ENCODE results near the gene SRGAP3. TPM values are rescaled to one million over a fixed set of nuclear protein-coding genes. Genes with fewer than 3 reads are reported as not detected.

Gene SRGAP3
- polyA plus RNA-seq, 3 donors = 0.27 to 1.3 (median 0.87) TPM

DNA sequence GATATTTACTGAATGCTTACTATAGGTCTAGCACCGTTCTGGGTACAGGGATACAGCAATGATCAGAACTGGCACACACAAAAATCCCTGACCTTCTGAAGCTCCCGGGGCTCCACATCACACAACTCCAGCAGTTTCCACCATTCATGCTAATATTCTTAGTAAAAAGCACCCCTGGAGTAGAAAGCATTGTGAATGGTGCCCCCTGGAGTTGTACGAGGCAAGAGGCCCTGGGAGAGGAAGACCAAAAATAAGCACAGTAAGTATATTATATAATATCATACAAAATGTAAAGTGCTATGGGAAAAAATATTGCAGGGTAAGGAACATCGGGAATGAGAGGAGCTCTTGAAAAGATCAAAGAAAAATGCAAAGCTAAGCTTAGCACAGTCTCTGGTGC lies 790 bp upstream of the SRGAP3 start:
- peak overlapping the region; percentile 48 to 80 for H3K27ac ChIP-seq (ENCODE audit: low read depth in 1 of 2, low read length in 2 of 2)
- intact Hi-C loops (cut with micrococcal nuclease) = no loop called here
- peaks cover 35% of the 10 kb centered on the region for H3K4me1 Mint-ChIP-seq
- TF ChIP-seq, protein P1, sequence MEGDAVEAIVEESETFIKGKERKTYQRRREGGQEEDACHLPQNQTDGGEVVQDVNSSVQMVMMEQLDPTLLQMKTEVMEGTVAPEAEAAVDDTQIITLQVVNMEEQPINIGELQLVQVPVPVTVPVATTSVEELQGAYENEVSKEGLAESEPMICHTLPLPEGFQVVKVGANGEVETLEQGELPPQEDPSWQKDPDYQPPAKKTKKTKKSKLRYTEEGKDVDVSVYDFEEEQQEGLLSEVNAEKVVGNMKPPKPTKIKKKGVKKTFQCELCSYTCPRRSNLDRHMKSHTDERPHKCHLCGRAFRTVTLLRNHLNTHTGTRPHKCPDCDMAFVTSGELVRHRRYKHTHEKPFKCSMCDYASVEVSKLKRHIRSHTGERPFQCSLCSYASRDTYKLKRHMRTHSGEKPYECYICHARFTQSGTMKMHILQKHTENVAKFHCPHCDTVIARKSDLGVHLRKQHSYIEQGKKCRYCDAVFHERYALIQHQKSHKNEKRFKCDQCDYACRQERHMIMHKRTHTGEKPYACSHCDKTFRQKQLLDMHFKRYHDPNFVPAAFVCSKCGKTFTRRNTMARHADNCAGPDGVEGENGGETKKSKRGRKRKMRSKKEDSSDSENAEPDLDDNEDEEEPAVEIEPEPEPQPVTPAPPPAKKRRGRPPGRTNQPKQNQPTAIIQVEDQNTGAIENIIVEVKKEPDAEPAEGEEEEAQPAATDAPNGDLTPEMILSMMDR (IDR thresholded peaks at IDR 0.05) = no peak
- H3K4me3 ChIP-seq (replicated peaks in 1 of 3; ENCODE audit: low read depth in 2 of 3, low read length in 3 of 3) = peak overlapping the region in 1 of 3 experiments; percentile 91
- no peaks in the 10 kb centered on the region for H3K36me3 ChIP-seq (replicated peaks in 1 of 2; ENCODE audit: control insufficient read depth in 1 of 2, insufficient read depth in 2 of 2, low read length in 2 of 2)
- no peak overlapping the region for H3K9ac ChIP-seq (ENCODE audit: insufficient read depth, low read length, poor library complexity, severe bottlenecking)
- no peak overlapping the region for H3K4me3 Mint-ChIP-seq
- no peaks in the 10 kb centered on the region for H3K27me3 ChIP-seq (ENCODE audit: control insufficient read depth in 2 of 2, insufficient read depth in 2 of 2, low read length in 2 of 2)
- no peak for DNase-seq
- WGBS (ENCODE audit: insufficient coverage) = no CpG with 5 or more reads among the region's 4 CpGs
- no peaks in the 10 kb centered on the region for H3K36me3 Mint-ChIP-seq
- peaks cover 0 to 6% (median 6%) of the 10 kb centered on the region in 3 donors for H3K27me3 Mint-ChIP-seq (ENCODE audit: low read depth in 3 of 3)
- H3K9me3 Mint-ChIP-seq = peaks cover 0 to 3% (median 0%) of the 10 kb centered on the region in 7 donors
- H3K79me2 ChIP-seq (ENCODE audit: insufficient read depth, low read length) = no peaks in the 10 kb centered on the region
- peak overlapping the region; percentile 51 for H2AFZ ChIP-seq (ENCODE audit: insufficient read depth, low read depth, low read length, poor library complexity, severe bottlenecking)
- no peaks in the 10 kb centered on the region for H3K9me3 ChIP-seq (replicated peaks in 1 of 2; ENCODE audit: control insufficient read depth in 1 of 2, insufficient read depth in 1 of 2, low read length in 2 of 2)
- no peaks in the 10 kb centered on the region for H4K20me1 ChIP-seq (ENCODE audit: insufficient read depth, low read length)
- H3K4me2 ChIP-seq (replicated peaks; ENCODE audit: extremely low read depth, low read length, poor library complexity, severe bottlenecking) = peak overlapping the region; percentile 98
- H3K27ac Mint-ChIP-seq = peak overlapping the region in 6 of 7 donors; percentile 65 to 90 (median 88)
- peaks cover 23 to 36% of the 10 kb centered on the region in 2 donors for H3K4me1 ChIP-seq (ENCODE audit: control insufficient read depth in 1 of 2, insufficient read depth in 2 of 2, low read length in 2 of 2)

DNA sequence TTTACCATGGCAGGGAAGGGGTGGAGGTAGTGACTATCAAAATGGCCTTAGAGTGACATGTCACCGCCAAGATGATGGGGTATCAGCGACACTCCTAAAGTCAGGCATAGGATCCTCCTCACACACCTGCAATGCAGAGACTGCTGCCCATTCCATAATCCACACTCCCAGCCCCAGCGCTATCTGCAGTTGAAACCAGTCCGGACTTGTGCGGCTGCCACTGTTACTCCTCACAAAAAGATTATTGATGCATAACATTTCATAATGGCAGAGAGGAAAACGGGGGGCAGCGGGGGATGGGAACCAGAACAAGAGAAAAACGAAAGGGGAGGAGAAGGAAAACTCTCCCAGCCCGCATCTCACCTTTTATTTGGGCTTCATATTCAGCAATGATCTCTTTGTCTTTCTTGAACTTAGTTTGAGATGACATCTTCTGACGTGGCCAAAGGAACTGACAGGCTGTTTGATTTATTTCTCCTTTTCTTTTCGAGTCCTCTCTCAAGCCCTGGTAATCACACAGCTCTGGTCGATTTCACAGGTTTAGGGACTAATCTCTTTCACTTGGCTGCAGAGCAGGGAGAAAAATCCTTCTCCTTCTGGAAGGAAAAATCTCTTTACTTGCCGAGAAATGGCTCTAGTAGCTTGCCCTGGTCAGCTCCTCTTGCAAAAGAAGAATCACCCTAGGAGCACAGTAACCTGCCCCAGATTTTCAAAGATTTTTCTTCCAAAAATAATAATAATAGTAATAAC lies 749 bp downstream of the SRGAP3 start:
- Mint-ChIP-seq H3K4me1 (peaks cover 35% of the 10 kb centered on the region), H3K4me3 (peak overlapping the region; percentile 89 to 97), H3K9me3 (peaks cover 0 to 3% (median 0%) of the 10 kb centered on the region in 7 donors), H3K36me3 (no peaks in the 10 kb centered on the region), H3K27ac (peak overlapping the region; percentile 42 to 90 (median 83)), H3K27me3 (ENCODE audit: low read depth in 3 of 3) (peaks cover 0 to 5% (median 4%) of the 10 kb centered on the region in 3 donors)
- Histone ChIP-seq H2AFZ (ENCODE audit: insufficient read depth, low read depth, low read length, poor library complexity, severe bottlenecking) (peak overlapping the region; percentile 96), H3K9ac (ENCODE audit: insufficient read depth, low read length, poor library complexity, severe bottlenecking) (peak overlapping the region; percentile 64), H3K79me2 (ENCODE audit: insufficient read depth, low read length) (no peaks in the 10 kb centered on the region), H3K36me3 (replicated peaks in 1 of 2; ENCODE audit: control insufficient read depth in 1 of 2, insufficient read depth in 2 of 2, low read length in 2 of 2) (no peaks in the 10 kb centered on the region), H3K4me2 (replicated peaks; ENCODE audit: extremely low read depth, low read length, poor library complexity, severe bottlenecking) (peak overlapping the region; percentile 98), H3K4me1 (ENCODE audit: control insufficient read depth in 1 of 2, insufficient read depth in 2 of 2, low read length in 2 of 2) (peaks cover 23 to 36% of the 10 kb centered on the region in 2 donors), H3K27ac (ENCODE audit: low read depth in 1 of 2, low read length in 2 of 2) (peak overlapping the region; percentile 29 to 80), H4K20me1 (ENCODE audit: insufficient read depth, low read length) (no peaks in the 10 kb centered on the region), H3K4me3 (replicated peaks in 1 of 3; ENCODE audit: low read depth in 2 of 3, low read length in 3 of 3) (peak overlapping the region; percentile 66 to 91 (median 88)), H3K9me3 (replicated peaks in 1 of 2; ENCODE audit: control insufficient read depth in 1 of 2, insufficient read depth in 1 of 2, low read length in 2 of 2) (no peaks in the 10 kb centered on the region), H3K27me3 (ENCODE audit: control insufficient read depth in 2 of 2, insufficient read depth in 2 of 2, low read length in 2 of 2) (no peaks in the 10 kb centered on the region)
- WGBS (ENCODE audit: insufficient coverage) = 20% methylated on average over 3 of the region's 13 CpGs
- DNase-seq = no peak
- intact Hi-C loops (cut with micrococcal nuclease) = no loop called here
- TF ChIP-seq, protein P1 (IDR thresholded peaks at IDR 0.05) = no peak

Data from CD14-positive monocyte (primary cell).